ENCODE data around the gene DHRS2. TPM values are rescaled to one million over a fixed set of nuclear protein-coding genes. Genes with fewer than 3 reads are reported as not detected.
A peak's percentile ranks its signal among the peaks of the same experiment; 100 is the strongest.

Gene DHRS2
- total and polyA plus RNA-seq, 2 of the 13 experiments (the other 11 are each of a cell fraction or from before 2014, with no cell fraction given) = 1,621 to 3,021 TPM

DNA sequence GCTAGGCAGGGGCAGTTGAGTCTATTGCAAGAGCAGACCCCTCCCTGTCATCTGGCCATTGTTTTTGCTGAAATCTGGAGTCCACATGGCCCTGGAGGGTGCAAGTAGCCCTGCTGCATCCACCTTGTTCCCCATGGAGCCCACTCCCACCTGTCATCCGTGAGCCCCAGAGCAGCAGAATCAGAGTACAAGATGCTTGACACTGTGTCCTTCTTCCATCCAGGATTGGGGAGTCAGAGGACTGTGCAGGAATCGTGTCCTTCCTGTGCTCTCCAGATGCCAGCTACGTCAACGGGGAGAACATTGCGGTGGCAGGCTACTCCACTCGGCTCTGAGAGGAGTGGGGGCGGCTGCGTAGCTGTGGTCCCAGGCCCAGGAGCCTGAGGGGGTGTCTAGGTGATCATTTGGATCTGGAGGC is 8.8 kb downstream of the DHRS2 start (continued):
- no peak for TF ChIP-seq CTCF (CRISPR knock-in tag; IDR thresholded peaks at IDR 0.05)
- TF ChIP-seq HOXA9 (CRISPR knock-in tag; IDR thresholded peaks at IDR 0.05; ENCODE audit: borderline replicate concordance) = peak; percentile 77; the same call in 1 of the 2 replicates
- TF ChIP-seq CHCHD3 (CRISPR knock-in tag; IDR thresholded peaks at IDR 0.05) = peak; percentile 82; the same call in 1 of the 2 replicates
- TF ChIP-seq MBNL3 (CRISPR knock-in tag; conservative IDR thresholded peaks at IDR 0.05) = no peak
- TF ChIP-seq TRIM22 (IDR thresholded peaks at IDR 0.05) = no peak
- TF ChIP-seq BCLAF1 (IDR thresholded peaks at IDR 0.05) = no peak
- no peak for TF ChIP-seq SALL2 (CRISPR knock-in tag; IDR thresholded peaks at IDR 0.05)
- TF ChIP-seq RFX3 (CRISPR knock-in tag; IDR thresholded peaks at IDR 0.05) = no peak
- TF ChIP-seq ZNF839 (CRISPR knock-in tag; IDR thresholded peaks at IDR 0.05; ENCODE audit: borderline replicate concordance) = 0 out of 2 replicates have a peak, but pooled peaks have one; percentile 40
- no peak for TF ChIP-seq ZNF383 (CRISPR knock-in tag; IDR thresholded peaks at IDR 0.05; ENCODE audit: borderline replicate concordance)
- no peak for TF ChIP-seq U2AF2 (IDR thresholded peaks at IDR 0.05; ENCODE audit: low read depth, low read length)
- TF ChIP-seq SIX1 (CRISPR knock-in tag; IDR thresholded peaks at IDR 0.05; ENCODE audit: borderline replicate concordance) = no peak
- TF ChIP-seq, protein P1, sequence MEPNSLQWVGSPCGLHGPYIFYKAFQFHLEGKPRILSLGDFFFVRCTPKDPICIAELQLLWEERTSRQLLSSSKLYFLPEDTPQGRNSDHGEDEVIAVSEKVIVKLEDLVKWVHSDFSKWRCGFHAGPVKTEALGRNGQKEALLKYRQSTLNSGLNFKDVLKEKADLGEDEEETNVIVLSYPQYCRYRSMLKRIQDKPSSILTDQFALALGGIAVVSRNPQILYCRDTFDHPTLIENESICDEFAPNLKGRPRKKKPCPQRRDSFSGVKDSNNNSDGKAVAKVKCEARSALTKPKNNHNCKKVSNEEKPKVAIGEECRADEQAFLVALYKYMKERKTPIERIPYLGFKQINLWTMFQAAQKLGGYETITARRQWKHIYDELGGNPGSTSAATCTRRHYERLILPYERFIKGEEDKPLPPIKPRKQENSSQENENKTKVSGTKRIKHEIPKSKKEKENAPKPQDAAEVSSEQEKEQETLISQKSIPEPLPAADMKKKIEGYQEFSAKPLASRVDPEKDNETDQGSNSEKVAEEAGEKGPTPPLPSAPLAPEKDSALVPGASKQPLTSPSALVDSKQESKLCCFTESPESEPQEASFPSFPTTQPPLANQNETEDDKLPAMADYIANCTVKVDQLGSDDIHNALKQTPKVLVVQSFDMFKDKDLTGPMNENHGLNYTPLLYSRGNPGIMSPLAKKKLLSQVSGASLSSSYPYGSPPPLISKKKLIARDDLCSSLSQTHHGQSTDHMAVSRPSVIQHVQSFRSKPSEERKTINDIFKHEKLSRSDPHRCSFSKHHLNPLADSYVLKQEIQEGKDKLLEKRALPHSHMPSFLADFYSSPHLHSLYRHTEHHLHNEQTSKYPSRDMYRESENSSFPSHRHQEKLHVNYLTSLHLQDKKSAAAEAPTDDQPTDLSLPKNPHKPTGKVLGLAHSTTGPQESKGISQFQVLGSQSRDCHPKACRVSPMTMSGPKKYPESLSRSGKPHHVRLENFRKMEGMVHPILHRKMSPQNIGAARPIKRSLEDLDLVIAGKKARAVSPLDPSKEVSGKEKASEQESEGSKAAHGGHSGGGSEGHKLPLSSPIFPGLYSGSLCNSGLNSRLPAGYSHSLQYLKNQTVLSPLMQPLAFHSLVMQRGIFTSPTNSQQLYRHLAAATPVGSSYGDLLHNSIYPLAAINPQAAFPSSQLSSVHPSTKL (CRISPR knock-in tag; IDR thresholded peaks at IDR 0.05) = no peak
- 0 out of 2 replicates have a peak, but pooled peaks have one; percentile 3 for TF ChIP-seq ARNT2 (CRISPR knock-in tag; IDR thresholded peaks at IDR 0.05; ENCODE audit: low read depth)
- TF ChIP-seq DR1 (CRISPR knock-in tag; IDR thresholded peaks at IDR 0.05) = no peak; the same call in 1 of the 2 replicates
- no peak for TF ChIP-seq EZH2 (conservative IDR thresholded peaks at IDR 0.05; ENCODE audit: low read depth, low read length)
- no peak for TF ChIP-seq KLF6 (CRISPR knock-in tag; IDR thresholded peaks at IDR 0.05)

All from HepG2 (cell line).